AG04449 (cell line): ENCODE results near the gene S100A5.
"Not testable (repeated sequence)": the region's sequence is repeated elsewhere in the genome, so short reads cannot be mapped to it uniquely, and the experiment has no call there.

ENCODE experiments used
- CTCF ChIA-PET: fragments of 350-600 bp; formaldehyde crosslinking; extraction: SDS; loops from one replicate; lab custom pipeline; 2021; ENCODE audit warnings: antibody characterized with exemption; lab: Yijun Ruan, JAX
- POLR2A ChIA-PET: fragments of 400-600, 350-600 bp; formaldehyde crosslinking; extraction: SDS; loops from one replicate; lab custom pipeline; 2020; ENCODE audit warnings: antibody characterized with exemption, inconsistent platforms; lab: Yijun Ruan, JAX
- DNase-seq: peaks from one replicate; pipeline ENCODE4 v3.0.0-alpha.2; 2010; ENCODE audit warnings: low read depth, low spot score
- H3K4me3 ChIP-seq: 2 replicates; pipeline ENCODE4 v1.5.1; 2011; ENCODE audit warnings: low read depth, mild to moderate bottlenecking, control low read depth, low read length
- TF ChIP-seq, protein P1 (sequence below): IDR thresholded peaks from one replicate; pipeline ENCODE4 v1.5.1; 2011; ENCODE audit warnings: mild to moderate bottlenecking, moderate library complexity, low read length, control low read depth, inconsistent platforms; ENCODE audit not compliant: insufficient read depth; ENCODE audit errors: missing control alignments

The S100A5 gene, protein sequence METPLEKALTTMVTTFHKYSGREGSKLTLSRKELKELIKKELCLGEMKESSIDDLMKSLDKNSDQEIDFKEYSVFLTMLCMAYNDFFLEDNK

DNA sequence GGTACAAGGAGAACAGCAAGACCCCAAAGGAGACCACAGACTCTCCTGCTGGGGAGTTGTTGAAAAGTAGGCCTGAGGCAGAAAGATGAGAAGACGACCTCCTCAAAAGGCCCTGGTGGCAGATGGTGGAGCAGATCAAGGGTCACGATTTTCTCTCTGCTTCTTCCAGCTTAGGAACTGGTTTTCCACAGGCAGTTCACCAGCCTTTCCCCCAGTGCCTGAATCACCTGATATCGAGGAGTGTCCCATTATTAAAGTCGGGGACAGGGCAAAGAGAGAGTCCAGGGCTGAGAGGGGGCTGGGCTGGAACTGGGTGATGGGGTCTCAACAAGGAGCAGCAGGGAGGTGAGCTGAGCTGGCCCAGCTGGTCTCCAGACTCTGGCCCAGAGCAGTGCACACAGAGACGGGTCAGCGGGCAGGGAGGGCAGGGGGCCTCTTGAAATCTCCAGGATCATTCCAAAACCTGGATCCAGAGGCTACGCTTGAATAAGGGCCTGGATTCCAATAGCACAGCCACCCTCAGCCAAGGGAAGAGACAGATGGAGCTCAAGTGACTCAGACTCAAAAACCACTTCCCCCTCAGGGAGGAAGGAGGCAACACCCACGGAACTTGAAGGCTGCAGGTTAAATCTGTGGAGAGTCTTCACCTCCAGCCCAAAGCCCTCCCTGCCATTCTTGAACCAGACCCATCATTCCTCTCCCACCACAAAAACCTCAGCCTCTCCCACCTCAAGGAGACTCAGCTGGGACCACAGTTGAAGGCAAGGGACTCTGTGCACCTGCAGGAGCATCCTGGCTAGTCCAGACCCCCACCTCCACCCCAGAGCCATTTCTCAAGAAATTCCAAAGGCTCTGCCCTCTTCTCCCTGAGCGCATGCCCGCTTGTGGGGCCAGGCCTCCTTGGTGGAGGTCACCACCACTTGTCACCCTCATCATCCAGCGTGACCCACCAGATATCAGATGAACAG is at the start of gene S100A5:
S100A5 (minus strand) TSS at position 541 of the 968 bp plus-strand sequence. CDS start 743 bp downstream, outside the sequence.
- DNase-seq, result no peak
- no peak within 1 kb of the TSS for H3K4me3 ChIP-seq
- TF ChIP-seq, protein P1, sequence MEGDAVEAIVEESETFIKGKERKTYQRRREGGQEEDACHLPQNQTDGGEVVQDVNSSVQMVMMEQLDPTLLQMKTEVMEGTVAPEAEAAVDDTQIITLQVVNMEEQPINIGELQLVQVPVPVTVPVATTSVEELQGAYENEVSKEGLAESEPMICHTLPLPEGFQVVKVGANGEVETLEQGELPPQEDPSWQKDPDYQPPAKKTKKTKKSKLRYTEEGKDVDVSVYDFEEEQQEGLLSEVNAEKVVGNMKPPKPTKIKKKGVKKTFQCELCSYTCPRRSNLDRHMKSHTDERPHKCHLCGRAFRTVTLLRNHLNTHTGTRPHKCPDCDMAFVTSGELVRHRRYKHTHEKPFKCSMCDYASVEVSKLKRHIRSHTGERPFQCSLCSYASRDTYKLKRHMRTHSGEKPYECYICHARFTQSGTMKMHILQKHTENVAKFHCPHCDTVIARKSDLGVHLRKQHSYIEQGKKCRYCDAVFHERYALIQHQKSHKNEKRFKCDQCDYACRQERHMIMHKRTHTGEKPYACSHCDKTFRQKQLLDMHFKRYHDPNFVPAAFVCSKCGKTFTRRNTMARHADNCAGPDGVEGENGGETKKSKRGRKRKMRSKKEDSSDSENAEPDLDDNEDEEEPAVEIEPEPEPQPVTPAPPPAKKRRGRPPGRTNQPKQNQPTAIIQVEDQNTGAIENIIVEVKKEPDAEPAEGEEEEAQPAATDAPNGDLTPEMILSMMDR, result no peak
- POLR2A ChIA-PET, result interaction anchor here (0.6 to 2.9 kb wide), 6 partner anchors 9 to 93 kb away, joined by 3 to 14 read pairs (median 3); partner anchors contain the start of genes CHTOP, S100A13 and S100A2
- CTCF ChIA-PET, result interaction anchor here (1.3 to 5.7 kb wide), 7 partner anchors 8 to 87 kb away, joined by 5 to 50 read pairs (median 8); partner anchors contain the start of genes S100A13 and S100A2

DNA sequence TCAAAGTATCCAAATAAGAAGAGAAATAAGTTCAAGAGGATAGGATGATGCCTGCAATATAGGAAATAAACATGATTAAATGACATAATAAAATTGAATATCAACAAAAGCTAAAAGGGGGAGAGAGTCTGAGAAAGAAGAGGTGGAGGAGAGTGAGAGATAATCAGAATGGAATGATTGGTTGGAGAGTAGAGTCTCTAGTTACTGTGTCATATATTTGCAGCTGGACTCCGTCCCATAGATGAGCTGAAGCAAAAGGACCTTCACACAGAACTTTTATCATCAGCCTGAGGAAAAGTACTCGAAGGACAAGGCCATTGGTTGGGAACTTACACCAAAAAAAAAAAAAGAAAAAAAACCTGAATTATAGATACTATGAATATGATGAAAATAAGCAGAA is 47.7 kb upstream of the S100A5 start:
- ChIA-PET CTCF (interaction anchor here (0.7 kb wide), 1 partner anchor 20 kb away, joined by 3 read pairs; no protein-coding TSS in a partner anchor), POLR2A (interaction anchor here (0.7 kb wide), 1 partner anchor 100 kb away, joined by 3 read pairs; no protein-coding TSS in a partner anchor)
- DNase-seq, result no peak
- TF ChIP-seq, protein P1, result no peak
- no peak overlapping the region for H3K4me3 ChIP-seq

DNA sequence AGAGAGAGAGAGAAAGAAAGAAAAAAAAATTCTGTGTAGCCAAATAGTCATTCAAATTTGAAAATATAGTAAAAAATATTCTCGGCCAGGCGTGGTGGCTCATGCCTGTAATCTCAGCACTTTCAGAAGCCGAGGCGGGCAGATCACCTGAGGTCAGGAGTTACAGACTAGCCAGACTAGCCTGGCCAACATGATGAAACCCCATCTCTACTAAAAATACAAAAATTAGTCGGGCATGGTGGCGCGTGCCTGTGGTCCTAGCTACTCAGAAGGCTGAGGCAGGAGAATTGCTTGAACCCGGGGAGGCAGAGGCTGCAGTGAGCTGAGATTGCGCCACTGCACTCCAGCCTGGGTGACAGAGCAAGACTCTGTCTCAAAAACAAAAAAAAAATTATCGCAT is 47.3 kb upstream of the S100A5 start:
- not testable (repeated sequence) for H3K4me3 ChIP-seq, DNase-seq
- CTCF ChIA-PET, result interaction anchor here (0.7 to 1.4 kb wide), 2 partner anchors 19 to 77 kb away, joined by 3 to 5 read pairs; no protein-coding TSS in a partner anchor
- POLR2A ChIA-PET, result interaction anchor here (0.7 to 1.4 kb wide), 2 partner anchors 11 to 100 kb away, joined by 3 to 6 read pairs; no protein-coding TSS in a partner anchor

DNA sequence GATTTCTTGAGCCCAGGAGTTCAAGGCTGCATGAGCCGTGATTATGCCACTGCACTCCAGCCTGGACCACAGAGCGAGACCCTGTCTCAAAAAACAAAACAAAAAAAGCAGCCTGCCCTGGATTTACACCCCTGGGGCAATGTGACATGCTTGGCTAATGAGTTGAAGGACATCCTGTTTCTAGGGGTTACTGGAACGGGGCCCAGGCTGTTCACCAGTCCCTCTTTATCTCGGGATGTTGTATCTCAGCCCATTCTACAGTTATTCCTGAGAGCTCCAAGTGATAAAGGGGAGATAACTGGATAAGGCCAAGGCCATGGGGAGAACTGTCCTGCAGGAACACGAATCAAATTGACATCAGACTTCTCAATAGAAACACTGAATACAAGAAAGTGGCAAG is 46.6 kb upstream of the S100A5 start:
- ChIA-PET POLR2A (interaction anchor here (1.1 to 1.4 kb wide), 2 partner anchors 12 to 40 kb away, joined by 4 to 6 read pairs; partner anchors contain the start of gene S100A13), CTCF (interaction anchor here (1.4 to 2.8 kb wide), 3 partner anchors 15 to 79 kb away, joined by 4 to 14 read pairs (median 5); no protein-coding TSS in a partner anchor)
- no peak for DNase-seq
- TF ChIP-seq, protein P1, result no peak
- no peak overlapping the region for H3K4me3 ChIP-seq

DNA sequence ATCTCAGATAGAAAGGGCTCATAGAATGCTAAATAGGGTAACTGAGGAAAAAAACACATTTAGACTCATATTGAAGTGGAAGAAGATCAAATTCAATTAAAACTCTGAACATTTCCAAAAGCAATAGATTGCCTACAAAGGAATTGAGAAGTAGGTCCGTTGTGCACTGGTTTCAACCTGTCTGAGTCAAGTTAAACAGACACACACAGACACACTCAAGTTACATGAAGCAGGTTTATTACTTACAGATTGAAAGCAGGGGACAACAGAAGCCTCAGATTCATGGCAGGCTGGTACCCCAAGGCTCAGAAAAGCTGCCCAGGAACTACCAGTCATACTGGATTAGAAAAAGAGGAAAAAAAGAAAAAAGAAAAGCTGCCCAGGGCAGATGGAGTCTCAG is 45.6 kb upstream of the S100A5 start:
- H3K4me3 ChIP-seq, result no peak overlapping the region
- DNase-seq, result no peak
- ChIA-PET POLR2A (interaction anchor here (0.6 to 1.4 kb wide), 3 partner anchors 13 to 56 kb away, joined by 3 to 6 read pairs (median 4); partner anchors contain the start of gene S100A13), CTCF (interaction anchor here (0.6 to 2.9 kb wide), 9 partner anchors 14 to 91 kb away, joined by 3 to 14 read pairs (median 4); partner anchors contain the start of gene S100A13)
- TF ChIP-seq, protein P1, result no peak

DNA sequence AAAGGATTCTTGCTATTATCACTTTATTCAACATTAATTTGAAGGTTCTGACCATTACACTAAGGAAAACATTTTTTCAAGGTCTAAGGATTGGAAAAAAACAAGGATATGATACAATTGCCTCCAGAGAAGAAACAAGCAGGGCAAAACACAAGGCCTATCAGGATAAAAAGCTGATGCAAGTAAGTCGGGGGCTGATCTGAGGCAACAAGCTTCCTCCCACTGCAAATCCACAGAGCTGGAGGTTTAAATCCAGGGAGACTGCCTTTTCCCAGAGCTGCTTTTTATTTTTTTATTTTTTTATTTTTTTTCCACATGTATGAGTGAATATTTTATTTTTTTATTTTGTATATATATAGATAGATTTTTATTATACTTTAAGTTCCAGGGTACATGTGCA is 44.3 kb upstream of the S100A5 start:
- no peak for DNase-seq
- ChIA-PET CTCF (interaction anchor here (0.9 to 2.9 kb wide), 5 partner anchors 13 to 74 kb away, joined by 3 to 14 read pairs (median 4); partner anchors contain the start of gene S100A13), POLR2A (no interaction called here)
- TF ChIP-seq, protein P1, result no peak
- no peak overlapping the region for H3K4me3 ChIP-seq
